HFF-Myc (cell line): ENCODE results near the gene SHROOM3.

Experiments
- DNase-seq: peaks from one replicate; pipeline ENCODE4 v3.0.0-alpha.2; 2011; ENCODE audit warnings: low read depth; ENCODE audit errors: extremely low read depth
- H3K4me3 ChIP-seq: replicated peaks from 2 replicates; pipeline ENCODE4 v1.5.1; 2011; ENCODE audit warnings: low read depth, mild to moderate bottlenecking, control low read depth, low read length
- CTCF ChIP-seq: IDR thresholded peaks from 2 replicates; pipeline ENCODE4 v1.5.1; 2012; ENCODE audit warnings: mild to moderate bottlenecking, low read depth, low read length, control low read depth; ENCODE audit errors: missing control alignments

The SHROOM3 gene

GRCh38 chr4:76523593-76523992, 88.6 kb downstream of the SHROOM3 start:
- DNase-seq = no peak
- H3K4me3 ChIP-seq = no peak overlapping the region
- no peak for TF ChIP-seq CTCF

- TF ChIP-seq CTCF = no peak
- H3K4me3 ChIP-seq = no peak overlapping the region
- no peak for DNase-seq
Observed at GRCh38 chr4:76525751-76526150, 90.7 kb downstream of the SHROOM3 start.

- no peak overlapping the region for H3K4me3 ChIP-seq
- TF ChIP-seq CTCF = no peak
- DNase-seq = no peak
Observed at GRCh38 chr4:76526585-76526990, 91.6 kb downstream of the SHROOM3 start.

- TF ChIP-seq CTCF = no peak
Observed at GRCh38 chr4:76527666-76528065, 92.6 kb downstream of the SHROOM3 start.

GRCh38 chr4:76531597-76531996, 96.6 kb downstream of the SHROOM3 start:
- H3K4me3 ChIP-seq = no peak overlapping the region
- TF ChIP-seq CTCF = no peak
- no peak for DNase-seq

More at GRCh38 chr4:76527666-76528065, 92.6 kb downstream of the SHROOM3 start:
- no peak for DNase-seq
- no peak overlapping the region for H3K4me3 ChIP-seq

GRCh38 chr4:76532805-76533204, 97.8 kb downstream of the SHROOM3 start:
- TF ChIP-seq CTCF = no peak
- no peak for DNase-seq
- H3K4me3 ChIP-seq = no peak overlapping the region

GRCh38 chr4:76533314-76533713, 98.3 kb downstream of the SHROOM3 start:
- DNase-seq = no peak
- no peak overlapping the region for H3K4me3 ChIP-seq
- TF ChIP-seq CTCF = no peak
